ENCODE measurements around the gene SLC17A2. TPM values are rescaled to one million over a fixed set of nuclear protein-coding genes. Genes with fewer than 3 reads are reported as not detected.
A peak's percentile ranks its signal among the peaks of the same experiment; 100 is the strongest.

SLC17A2 gene
- total and polyA plus RNA-seq, 7 experiments from 2014 or later = 0.15 TPM; not detected in 6

- Mint-ChIP-seq H3K27ac (peak overlapping the region in 1 of 9 donors; percentile 10), H3K4me1 (peaks cover 22 to 32% (median 30%) of the 10 kb centered on the region in 7 donors), H3K36me3 (peaks cover 0 to 22% (median 0%) of the 10 kb centered on the region in 5 donors), H3K27me3 (no peaks in the 10 kb centered on the region), H3K4me3 (no peak overlapping the region), H3K9me3 (peaks cover 0 to 12% (median 0%) of the 10 kb centered on the region in 11 donors)
- ATAC-seq (no peak), DNase-seq (no peak)
- ChIA-PET POLR2A (interaction anchor here (0.6 to 1.1 kb wide), 2 partner anchors 64 to 113 kb away, joined by 3 to 4 read pairs; a partner anchor contains a TSS), CTCF (interaction anchor here (1.0 to 1.3 kb wide), 2 partner anchors 12 to 38 kb away, joined by 3 read pairs; no protein-coding TSS in a partner anchor)
- intact Hi-C loops (cut with micrococcal nuclease) = no loop called here
- Histone ChIP-seq H3K9me3 (ENCODE audit: control insufficient read depth in 2 of 3, low read length in 3 of 3) (peaks cover 0 to 3% (median 0%) of the 10 kb centered on the region in 3 experiments), H3K27ac (ENCODE audit: low read depth, low read length) (no peak overlapping the region), H3K27me3 (ENCODE audit: control insufficient read depth in 2 of 2, insufficient read depth in 2 of 2, low read length in 2 of 2) (no peaks in the 10 kb centered on the region), H3K4me3 (ENCODE audit: low read length) (no peak overlapping the region), H3K4me1 (ENCODE audit: control insufficient read depth in 2 of 2, insufficient read depth in 2 of 2, low read length in 2 of 2) (peaks cover 26% of the 10 kb centered on the region in 2 donors), H3K36me3 (ENCODE audit: control insufficient read depth in 2 of 3, insufficient read depth in 3 of 3, low read length in 3 of 3) (no peaks in the 10 kb centered on the region)
Measured at GRCh38 chr6:25956226-25956625, 25.7 kb upstream of the SLC17A2 start.

- Mint-ChIP-seq H3K27ac (no peak overlapping the region), H3K4me3 (no peak overlapping the region), H3K9me3 (peaks cover 0 to 8% (median 2%) of the 10 kb centered on the region in 11 donors), H3K4me1 (peaks cover 13 to 19% (median 17%) of the 10 kb centered on the region in 7 donors), H3K36me3 (peaks cover 0 to 16% (median 5%) of the 10 kb centered on the region in 5 donors), H3K27me3 (peaks cover 0 to 6% (median 0%) of the 10 kb centered on the region in 5 donors)
- no peak for DNase-seq
- peaks cover 11 to 13% of the 10 kb centered on the region in 2 donors for H3K4me1 ChIP-seq (ENCODE audit: control insufficient read depth in 2 of 2, insufficient read depth in 2 of 2, low read length in 2 of 2)
- H3K27me3 ChIP-seq (ENCODE audit: control insufficient read depth in 2 of 2, insufficient read depth in 2 of 2, low read length in 2 of 2) = no peaks in the 10 kb centered on the region
- ATAC-seq = no peak
- H3K27ac ChIP-seq (ENCODE audit: low read depth, low read length) = no peak overlapping the region
- intact Hi-C loops (cut with micrococcal nuclease) = no loop called here
- no peak overlapping the region for H3K4me3 ChIP-seq (ENCODE audit: low read length)
- no peaks in the 10 kb centered on the region for H3K36me3 ChIP-seq (ENCODE audit: control insufficient read depth in 2 of 3, insufficient read depth in 3 of 3, low read length in 3 of 3)
- no peaks in the 10 kb centered on the region for H3K9me3 ChIP-seq (ENCODE audit: control insufficient read depth in 2 of 3, low read length in 3 of 3)
- POLR2A ChIA-PET = no interaction called here
- CTCF ChIA-PET = no interaction called here
Measured at GRCh38 chr6:25954756-25955155, 24.3 kb upstream of the SLC17A2 start.

- ChIA-PET CTCF (no interaction called here), POLR2A (no interaction called here)
- intact Hi-C loops (cut with micrococcal nuclease) = no loop called here
- Mint-ChIP-seq H3K36me3 (peaks cover 0 to 9% (median 5%) of the 10 kb centered on the region in 5 donors), H3K4me3 (no peak overlapping the region), H3K27me3 (peaks cover 0 to 6% (median 0%) of the 10 kb centered on the region in 5 donors), H3K4me1 (peaks cover 5 to 10% (median 7%) of the 10 kb centered on the region in 7 donors), H3K27ac (no peak overlapping the region), H3K9me3 (peaks cover 0 to 10% (median 3%) of the 10 kb centered on the region in 11 donors)
- Histone ChIP-seq H3K27me3 (ENCODE audit: control insufficient read depth in 2 of 2, insufficient read depth in 2 of 2, low read length in 2 of 2) (no peaks in the 10 kb centered on the region), H3K36me3 (ENCODE audit: control insufficient read depth in 2 of 3, insufficient read depth in 3 of 3, low read length in 3 of 3) (no peaks in the 10 kb centered on the region), H3K9me3 (ENCODE audit: control insufficient read depth in 2 of 3, low read length in 3 of 3) (no peaks in the 10 kb centered on the region), H3K4me1 (ENCODE audit: control insufficient read depth in 2 of 2, insufficient read depth in 2 of 2, low read length in 2 of 2) (peaks cover 2 to 4% of the 10 kb centered on the region in 2 donors), H3K4me3 (ENCODE audit: low read length) (no peak overlapping the region), H3K27ac (ENCODE audit: low read depth, low read length) (no peak overlapping the region)
- no peak for ATAC-seq
- no peak for DNase-seq
Measured at GRCh38 chr6:25953733-25954132, 23.2 kb upstream of the SLC17A2 start.

- Histone ChIP-seq H3K27me3 (ENCODE audit: control insufficient read depth in 2 of 2, insufficient read depth in 2 of 2, low read length in 2 of 2) (no peaks in the 10 kb centered on the region), H3K4me1 (ENCODE audit: control insufficient read depth in 2 of 2, insufficient read depth in 2 of 2, low read length in 2 of 2) (no peaks in the 10 kb centered on the region), H3K4me3 (ENCODE audit: low read length) (no peak overlapping the region), H3K27ac (ENCODE audit: low read depth, low read length) (no peak overlapping the region), H3K9me3 (ENCODE audit: control insufficient read depth in 2 of 3, low read length in 3 of 3) (no peaks in the 10 kb centered on the region), H3K36me3 (ENCODE audit: control insufficient read depth in 2 of 3, insufficient read depth in 3 of 3, low read length in 3 of 3) (no peaks in the 10 kb centered on the region)
- intact Hi-C loops (cut with micrococcal nuclease) = no loop called here
- DNase-seq (no peak), ATAC-seq (no peak)
- peaks cover 0 to 6% (median 0%) of the 10 kb centered on the region in 5 donors for H3K27me3 Mint-ChIP-seq
- no peak overlapping the region for H3K4me3 Mint-ChIP-seq
- no peak overlapping the region for H3K27ac Mint-ChIP-seq
- peaks cover 0 to 4% (median 0%) of the 10 kb centered on the region in 7 donors for H3K4me1 Mint-ChIP-seq
- ChIA-PET POLR2A (interaction anchor here (0.6 to 1.6 kb wide), 4 partner anchors 8 to 95 kb away, joined by 3 to 10 read pairs (median 4); partner anchors contain the start of gene TRIM38), CTCF (interaction anchor here (0.7 to 0.8 kb wide), 2 partner anchors 25 to 49 kb away, joined by 3 to 5 read pairs; no protein-coding TSS in a partner anchor)
- H3K9me3 Mint-ChIP-seq = peaks cover 0 to 10% (median 3%) of the 10 kb centered on the region in 11 donors
- peaks cover 0 to 8% (median 2%) of the 10 kb centered on the region in 5 donors for H3K36me3 Mint-ChIP-seq
Measured at GRCh38 chr6:25952535-25952934, 22.0 kb upstream of the SLC17A2 start.

GRCh38 chr6:25951296-25952032 is 21.0 kb upstream of the SLC17A2 start:
- H3K27ac ChIP-seq (ENCODE audit: low read depth, low read length) = no peak overlapping the region
- H3K36me3 ChIP-seq (ENCODE audit: control insufficient read depth in 2 of 3, insufficient read depth in 3 of 3, low read length in 3 of 3) = no peaks in the 10 kb centered on the region
- Mint-ChIP-seq H3K36me3 (peaks cover 0 to 5% (median 2%) of the 10 kb centered on the region in 5 donors), H3K27ac (no peak overlapping the region), H3K4me1 (peaks cover 3 to 12% (median 8%) of the 10 kb centered on the region in 7 donors), H3K27me3 (peaks cover 0 to 6% (median 0%) of the 10 kb centered on the region in 5 donors), H3K9me3 (peaks cover 0 to 10% (median 3%) of the 10 kb centered on the region in 11 donors), H3K4me3 (no peak overlapping the region)
- H3K9me3 ChIP-seq (ENCODE audit: control insufficient read depth in 2 of 3, low read length in 3 of 3) = no peaks in the 10 kb centered on the region
- H3K4me1 ChIP-seq (ENCODE audit: control insufficient read depth in 2 of 2, insufficient read depth in 2 of 2, low read length in 2 of 2) = no peaks in the 10 kb centered on the region
- POLR2A ChIA-PET = interaction anchor here (1.2 to 1.6 kb wide), 2 partner anchors 9 to 11 kb away, joined by 3 to 10 read pairs; partner anchors contain the start of gene TRIM38
- intact Hi-C loops (cut with micrococcal nuclease) = no loop called here
- CTCF ChIA-PET = no interaction called here
- no peaks in the 10 kb centered on the region for H3K27me3 ChIP-seq (ENCODE audit: control insufficient read depth in 2 of 2, insufficient read depth in 2 of 2, low read length in 2 of 2)
- no peak overlapping the region for H3K4me3 ChIP-seq (ENCODE audit: low read length)
- no peak for DNase-seq
- ATAC-seq = no peak

GRCh38 chr6:25950297-25950696 is 19.8 kb upstream of the SLC17A2 start:
- Mint-ChIP-seq H3K27me3 (peaks cover 0 to 6% (median 0%) of the 10 kb centered on the region in 5 donors), H3K9me3 (peaks cover 2 to 17% (median 7%) of the 10 kb centered on the region in 11 donors), H3K4me3 (no peak overlapping the region), H3K4me1 (peaks cover 4 to 17% (median 9%) of the 10 kb centered on the region in 7 donors), H3K27ac (peak overlapping the region in 1 of 9 donors; percentile 6), H3K36me3 (peaks cover 0 to 10% (median 5%) of the 10 kb centered on the region in 5 donors)
- DNase-seq (no peak), ATAC-seq (no peak)
- POLR2A ChIA-PET = no interaction called here
- Histone ChIP-seq H3K27ac (ENCODE audit: low read depth, low read length) (no peak overlapping the region), H3K4me3 (ENCODE audit: low read length) (no peak overlapping the region), H3K27me3 (ENCODE audit: control insufficient read depth in 2 of 2, insufficient read depth in 2 of 2, low read length in 2 of 2) (no peaks in the 10 kb centered on the region), H3K9me3 (ENCODE audit: control insufficient read depth in 2 of 3, low read length in 3 of 3) (no peaks in the 10 kb centered on the region), H3K4me1 (ENCODE audit: control insufficient read depth in 2 of 2, insufficient read depth in 2 of 2, low read length in 2 of 2) (no peaks in the 10 kb centered on the region), H3K36me3 (ENCODE audit: control insufficient read depth in 2 of 3, insufficient read depth in 3 of 3, low read length in 3 of 3) (no peaks in the 10 kb centered on the region)
- CTCF ChIA-PET = interaction anchor here (0.7 kb wide), 1 partner anchor 67 kb away, joined by 3 read pairs; no protein-coding TSS in a partner anchor
- intact Hi-C loops (cut with micrococcal nuclease) = no loop called here
